Suprapubic skin (tissue), 4 donors: ENCODE measurements around the gene SLC66A2.

Experiments
- CTCF ChIP-seq, 2 donors: fragments of 200-600 bp in 1 of 2; fragments of 450-650 bp in 1 of 2; sonication (generic) in 1 of 2; IDR thresholded peaks; one replicate each; pipeline ENCODE4 v1.5.1; 2016 to 2019; ENCODE audit warnings: antibody characterized with exemption in 2 of 2, mild to moderate bottlenecking in 1 of 2, moderate library complexity in 1 of 2
- EP300 ChIP-seq: sonication (generic); formaldehyde crosslinking; IDR thresholded peaks from one replicate; pipeline ENCODE4 v1.6.1; 2017; ENCODE audit warnings: antibody characterized with exemption
- POLR2A ChIP-seq, 2 donors: fragments of 450-650 bp; IDR thresholded peaks; one replicate each; pipeline ENCODE4 v1.6.1; 2017; ENCODE audit warnings: antibody characterized with exemption in 2 of 2, mild to moderate bottlenecking in 2 of 2, moderate library complexity in 2 of 2
- POLR2AphosphoS5 ChIP-seq, 3 donors: sonication (generic); formaldehyde crosslinking; IDR thresholded peaks; one replicate each; pipeline ENCODE4 v1.6.1; 2017; ENCODE audit warnings: antibody characterized with exemption in 3 of 3

- no peak for TF ChIP-seq CTCF (IDR thresholded peaks at IDR 0.05)
- TF ChIP-seq POLR2AphosphoS5 (IDR thresholded peaks at IDR 0.05) = no peak
- TF ChIP-seq POLR2A (IDR thresholded peaks at IDR 0.05) = no peak
- no peak for TF ChIP-seq EP300
Observed at GRCh38 chr18:79952996-79953559, 1.6 kb upstream of the SLC66A2 start.
